GM13977 (cell line): ENCODE measurements around the gene BCO2.
A peak's percentile ranks its signal among the peaks of the same experiment; 100 is the strongest.

ENCODE experiments used
- DNase-seq: peaks from one replicate; pipeline ENCODE4 v3.0.0; 2012; ENCODE audit warnings: low spot score
- in situ Hi-C: fragments of 300-500 bp; cut with MboI; formaldehyde crosslinking; loops from one replicate; pipeline ENCODE4 v1.12.0; 2022; ENCODE audit warnings: low sequenced_read_pairs, low pct_unique_long_range_greater_than_20kb, mixed read lengths, inconsistent platforms; ENCODE audit not compliant: unreplicated experiment
- TF ChIP-seq, protein P1 (sequence below): IDR thresholded peaks from 2 replicates; pipeline ENCODE4 v1.5.1; 2012; ENCODE audit warnings: mild to moderate bottlenecking, control low read depth; ENCODE audit not compliant: insufficient read depth; ENCODE audit errors: extremely low read depth, missing control alignments

Gene BCO2

DNA sequence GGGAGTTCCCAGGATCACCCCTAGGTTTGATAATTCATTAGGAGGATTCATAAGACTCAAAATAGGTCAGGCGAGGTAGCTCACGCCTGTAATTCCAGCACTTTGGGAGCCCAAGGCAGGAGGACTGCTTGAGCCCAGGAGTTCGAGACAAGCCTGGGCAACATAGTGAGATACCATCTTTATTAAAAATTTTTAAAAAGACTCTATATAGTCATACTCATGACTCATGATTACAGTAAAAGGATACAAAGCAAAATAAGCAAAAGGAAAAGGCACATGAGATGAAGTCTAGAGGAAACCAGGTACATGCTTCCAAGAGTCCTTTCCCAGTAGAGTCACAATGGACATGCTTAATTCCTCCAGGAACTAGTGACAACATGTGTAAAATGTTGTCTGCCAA, 37.0 kb downstream of the BCO2 start:
- in situ Hi-C loops: no loop called here
- TF ChIP-seq, protein P1, sequence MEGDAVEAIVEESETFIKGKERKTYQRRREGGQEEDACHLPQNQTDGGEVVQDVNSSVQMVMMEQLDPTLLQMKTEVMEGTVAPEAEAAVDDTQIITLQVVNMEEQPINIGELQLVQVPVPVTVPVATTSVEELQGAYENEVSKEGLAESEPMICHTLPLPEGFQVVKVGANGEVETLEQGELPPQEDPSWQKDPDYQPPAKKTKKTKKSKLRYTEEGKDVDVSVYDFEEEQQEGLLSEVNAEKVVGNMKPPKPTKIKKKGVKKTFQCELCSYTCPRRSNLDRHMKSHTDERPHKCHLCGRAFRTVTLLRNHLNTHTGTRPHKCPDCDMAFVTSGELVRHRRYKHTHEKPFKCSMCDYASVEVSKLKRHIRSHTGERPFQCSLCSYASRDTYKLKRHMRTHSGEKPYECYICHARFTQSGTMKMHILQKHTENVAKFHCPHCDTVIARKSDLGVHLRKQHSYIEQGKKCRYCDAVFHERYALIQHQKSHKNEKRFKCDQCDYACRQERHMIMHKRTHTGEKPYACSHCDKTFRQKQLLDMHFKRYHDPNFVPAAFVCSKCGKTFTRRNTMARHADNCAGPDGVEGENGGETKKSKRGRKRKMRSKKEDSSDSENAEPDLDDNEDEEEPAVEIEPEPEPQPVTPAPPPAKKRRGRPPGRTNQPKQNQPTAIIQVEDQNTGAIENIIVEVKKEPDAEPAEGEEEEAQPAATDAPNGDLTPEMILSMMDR: no peak
- no peak for DNase-seq

DNA sequence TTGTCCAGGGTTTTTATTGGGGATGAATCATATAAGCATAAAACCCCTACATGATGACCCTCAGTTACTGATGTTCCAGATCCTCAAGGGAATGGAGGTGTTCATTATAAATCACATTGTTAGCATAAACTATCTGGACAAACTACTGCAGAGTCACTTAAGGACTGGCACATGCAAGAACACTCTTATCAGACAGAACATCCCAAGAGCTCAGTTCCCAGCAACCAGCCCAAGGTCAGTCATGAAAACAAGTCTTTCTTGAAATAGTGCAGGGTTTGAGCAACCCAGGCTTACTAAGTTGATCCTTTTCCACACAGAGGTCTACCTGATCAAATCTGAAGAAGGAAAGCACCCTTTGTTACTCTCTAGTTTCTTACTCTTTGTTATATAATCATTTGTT, 37.4 kb downstream of the BCO2 start:
- TF ChIP-seq, protein P1: no peak
- in situ Hi-C loops: no loop called here
- no peak for DNase-seq

DNA sequence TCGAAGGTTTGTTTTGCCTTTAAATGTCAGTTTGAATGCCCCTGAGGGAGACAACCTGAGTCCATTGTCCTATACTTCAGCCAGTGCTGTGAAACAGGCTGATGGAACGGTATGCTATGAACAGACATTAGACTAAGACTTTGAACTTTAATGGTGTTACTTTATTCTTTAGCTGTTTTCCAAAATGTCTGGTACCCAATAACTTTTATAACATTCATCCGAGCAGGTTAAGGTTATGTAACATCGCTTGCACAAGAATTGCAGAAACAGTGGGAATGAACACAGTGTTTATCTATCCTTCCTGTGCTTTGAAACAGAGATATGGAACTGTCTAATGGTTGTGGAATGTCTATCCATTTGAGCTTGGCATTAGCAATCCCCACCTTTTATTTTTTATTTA, 38.4 kb downstream of the BCO2 start:
- DNase-seq: no peak
- in situ Hi-C loops: no loop called here
- TF ChIP-seq, protein P1: no peak

DNA sequence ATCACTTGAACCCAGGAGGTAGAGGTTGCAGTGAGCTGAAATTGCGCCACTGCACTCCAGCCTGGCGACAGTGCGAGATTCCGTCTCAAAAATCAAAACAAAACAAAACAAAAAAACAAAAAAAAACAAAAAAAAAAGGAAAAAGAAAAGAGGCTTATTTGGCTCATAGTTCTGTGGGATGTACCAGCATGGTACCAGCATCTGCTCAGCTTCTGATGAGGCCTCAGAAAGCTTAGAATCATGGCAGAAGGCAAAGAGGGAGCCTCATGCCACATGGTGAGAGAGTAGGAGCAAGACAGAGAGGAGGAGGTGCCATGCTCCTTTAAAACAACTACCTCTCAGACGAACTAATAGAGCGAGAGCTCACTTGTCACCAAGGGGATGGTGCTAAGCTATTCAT, 40.3 kb downstream of the BCO2 start:
- in situ Hi-C loops: no loop called here
- TF ChIP-seq, protein P1: no peak
- DNase-seq: no peak

DNA sequence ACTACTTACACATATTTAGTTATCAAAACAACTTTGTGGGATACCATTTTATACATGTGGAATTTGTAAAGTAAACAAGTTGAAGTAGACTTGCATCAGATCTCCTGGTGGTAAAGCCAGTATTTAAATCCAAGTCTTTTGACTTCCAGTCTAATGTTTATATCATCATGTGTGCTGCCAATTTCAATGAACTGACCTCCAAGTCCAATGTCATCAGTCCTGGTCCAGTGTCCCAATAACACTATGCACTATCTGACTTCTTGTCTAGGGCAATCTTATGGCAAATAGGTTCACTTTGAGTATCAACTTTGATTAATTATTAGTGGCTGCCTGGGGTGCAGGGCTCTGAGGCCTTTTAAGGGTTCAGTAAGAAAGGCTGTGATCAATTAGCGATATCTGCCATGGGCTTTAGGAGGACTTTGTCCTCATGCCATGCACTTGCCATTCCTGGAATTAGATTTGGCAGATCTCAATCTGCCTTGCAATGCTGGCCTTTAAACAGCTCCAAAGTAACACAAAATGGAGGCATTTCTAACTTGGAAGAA, 41.3 kb downstream of the BCO2 start:
- no peak for DNase-seq
- in situ Hi-C loops: no loop called here
- TF ChIP-seq, protein P1: no peak

DNA sequence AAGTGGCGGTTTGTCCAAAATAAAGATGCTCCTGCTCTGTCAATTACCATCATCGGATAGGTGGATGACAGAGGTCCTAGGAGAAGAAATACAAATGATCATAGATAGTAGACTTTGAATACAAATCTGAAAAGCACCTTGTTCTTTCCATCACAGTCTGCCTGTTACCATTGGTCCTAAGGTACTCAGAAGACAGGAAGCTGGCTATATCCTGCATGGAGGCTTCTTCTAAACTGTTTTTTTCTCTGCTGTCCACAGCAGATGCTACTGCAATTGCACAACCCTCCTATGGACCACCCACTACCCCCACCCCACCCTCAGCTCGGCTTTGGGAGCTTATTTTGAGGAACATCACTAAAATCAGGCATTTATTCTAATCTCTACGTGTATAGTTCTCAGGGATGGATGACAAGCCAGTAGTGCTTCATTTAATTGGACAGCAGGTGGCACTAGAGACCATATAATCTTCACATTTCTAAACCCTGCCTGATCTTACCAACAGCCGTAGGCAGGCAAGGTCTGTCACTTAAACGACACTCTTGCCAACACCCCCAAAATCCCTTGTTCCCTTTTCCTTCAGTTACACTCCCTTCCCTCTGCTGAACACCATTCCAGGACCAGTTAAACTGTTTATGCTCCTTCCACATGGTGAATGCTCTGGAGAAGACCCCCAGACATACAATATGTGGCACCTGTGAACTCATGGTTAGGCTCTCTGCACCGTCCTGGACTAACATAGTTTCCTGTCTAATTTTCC, 44.3 kb downstream of the BCO2 start:
- peak; percentile 74 for DNase-seq
- TF ChIP-seq, protein P1: peak; percentile 73
- in situ Hi-C loops: loop anchor here (10.0 kb wide), 1 partner anchor 55 kb away; no protein-coding TSS in a partner anchor
